AG09319 (cell line): ENCODE results near the gene L3MBTL2.
"Not testable (repeated sequence)": the region's sequence is repeated elsewhere in the genome, so short reads cannot be mapped to it uniquely, and the experiment has no call there.

Experiments used
- DNase-seq: peaks from one replicate; pipeline ENCODE4 v3.0.0-alpha.2; 2010; ENCODE audit warnings: low read depth; ENCODE audit errors: extremely low read depth
- CTCF ChIP-seq: IDR thresholded peaks from 2 replicates; pipeline ENCODE4 v1.5.1; 2011; ENCODE audit warnings: low read depth, mild to moderate bottlenecking, inconsistent platforms, low read length, moderate library complexity

The L3MBTL2 gene

GRCh38 chr22:41250127-41250526, 45.0 kb downstream of the L3MBTL2 start:
- DNase-seq: no peak
- no peak for TF ChIP-seq CTCF

- TF ChIP-seq CTCF: no peak
Measured at GRCh38 chr22:41252365-41252764, 47.3 kb downstream of the L3MBTL2 start.

GRCh38 chr22:41254230-41254629, 49.1 kb downstream of the L3MBTL2 start:
- no peak for DNase-seq
- TF ChIP-seq CTCF: no peak

More at GRCh38 chr22:41252365-41252764, 47.3 kb downstream of the L3MBTL2 start:
- DNase-seq: no peak

- peak; percentile 25 for TF ChIP-seq CTCF
- peak; percentile 47 for DNase-seq
Measured at GRCh38 chr22:41256254-41257253, 51.4 kb downstream of the L3MBTL2 start.

GRCh38 chr22:41257696-41258095, 52.6 kb downstream of the L3MBTL2 start:
- TF ChIP-seq CTCF: no peak
- DNase-seq: no peak

GRCh38 chr22:41259756-41260155, 54.6 kb downstream of the L3MBTL2 start:
- DNase-seq: not testable (repeated sequence)

- no peak for TF ChIP-seq CTCF
- no peak for DNase-seq
Measured at GRCh38 chr22:41260871-41261270, 55.8 kb downstream of the L3MBTL2 start.
